Measurements from ENCODE around the gene TNNI3.

The TNNI3 gene

GRCh38 chr19:55146078-55146704, 11.3 kb downstream of the TNNI3 start:
- no peak for DNase-seq

DNA sequence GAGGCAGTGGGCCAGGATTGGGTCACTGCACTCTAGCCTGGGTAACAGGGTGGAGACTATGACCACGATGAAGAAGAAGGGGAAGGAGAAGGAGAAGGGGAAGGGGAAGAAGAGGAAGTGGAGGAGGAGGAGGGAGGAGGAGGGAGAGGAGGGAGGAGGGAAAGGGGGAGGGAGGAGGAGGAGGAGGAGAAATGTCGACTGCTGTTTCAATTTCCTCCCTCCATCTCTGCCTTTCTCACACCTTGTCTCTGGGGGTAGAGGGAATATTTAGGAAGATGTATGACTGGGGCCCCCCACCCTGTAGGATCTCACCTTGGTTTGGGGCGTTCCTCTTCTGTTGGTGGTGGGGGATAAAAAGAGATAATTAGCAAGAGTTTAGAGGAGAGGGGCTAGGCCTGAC, 12.3 kb downstream of the TNNI3 start:
- DNase-seq: no peak

DNA sequence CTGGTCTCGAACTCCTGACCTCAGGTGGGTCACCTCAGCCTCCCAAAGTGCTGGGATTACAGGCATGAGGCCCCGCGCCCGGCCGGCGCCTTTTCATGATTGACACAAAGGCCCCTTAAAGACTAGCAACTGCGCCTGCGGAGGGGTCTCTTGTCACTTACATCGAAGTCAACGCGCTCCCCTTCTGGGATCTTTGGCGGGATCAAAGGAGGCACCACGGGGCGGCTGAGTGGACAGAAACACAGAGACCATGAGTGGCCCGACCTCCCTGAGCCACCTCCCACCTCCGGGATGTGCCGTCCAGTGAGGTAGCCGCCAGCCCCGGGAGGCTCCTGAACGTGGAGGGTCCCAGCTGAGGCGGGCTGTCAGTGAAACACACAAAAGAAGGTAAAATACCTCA, 15.8 kb downstream of the TNNI3 start:
- DNase-seq: no peak

- DNase-seq: no peak
Observed at GRCh38 chr19:55137915-55138314, 19.6 kb downstream of the TNNI3 start.

DNA sequence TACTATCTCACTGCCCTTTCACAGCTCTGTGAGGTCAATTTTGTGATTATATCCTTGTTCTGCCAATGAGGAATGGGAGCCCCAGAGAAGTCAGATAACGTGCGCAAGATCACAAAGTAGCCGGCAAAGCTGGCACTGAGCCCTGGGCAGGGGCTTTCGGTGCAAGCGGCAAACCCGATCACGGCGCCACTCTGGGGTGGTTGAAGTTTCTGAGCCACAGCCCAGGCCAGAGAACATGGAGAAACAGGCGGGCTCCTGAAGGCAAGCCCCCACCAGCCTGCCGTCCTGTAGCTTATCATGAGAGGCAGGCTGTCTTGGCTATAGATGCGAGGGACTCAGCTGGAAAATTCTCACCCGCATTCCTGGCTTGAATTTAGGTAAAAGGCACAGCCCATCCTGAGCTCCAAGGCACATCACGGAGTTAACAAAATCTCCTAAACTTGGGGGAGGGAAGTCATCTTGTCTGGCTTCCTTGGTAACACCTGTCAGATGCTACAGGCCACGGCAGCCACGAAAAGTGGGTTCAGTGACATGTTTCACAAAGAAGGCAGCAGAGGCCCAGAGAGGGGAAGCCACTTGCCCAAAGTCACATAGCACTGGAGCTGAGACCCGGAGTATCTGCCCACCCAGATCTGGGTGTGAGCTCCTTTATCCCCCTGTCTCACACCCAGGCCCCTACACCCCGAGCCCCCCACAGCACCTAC, 21.0 kb downstream of the TNNI3 start:
- DNase-seq: no peak

DNA sequence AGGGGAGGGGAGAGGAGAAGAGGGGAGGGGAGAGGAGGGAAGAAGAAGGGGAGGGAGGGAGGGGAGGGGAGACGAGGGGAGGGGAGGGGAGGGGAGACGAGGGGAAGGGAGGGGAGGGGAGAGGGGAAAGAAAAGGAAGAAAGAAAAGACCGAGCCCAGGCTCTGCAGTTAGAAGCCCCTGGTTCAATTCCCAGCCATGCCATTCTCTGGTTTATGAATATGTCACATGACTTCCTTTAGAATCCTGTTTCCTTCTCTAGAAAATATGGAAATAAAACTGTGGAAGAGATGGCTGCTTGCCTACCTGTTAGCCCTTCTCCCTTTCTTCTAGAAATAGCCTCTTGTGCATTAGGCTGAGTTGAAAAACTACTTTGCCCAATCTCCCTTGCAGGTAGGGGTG, 22.8 kb downstream of the TNNI3 start:
- DNase-seq: no peak

GRCh38 chr19:55133639-55134444, 23.7 kb downstream of the TNNI3 start:
- DNase-seq: no peak

DNA sequence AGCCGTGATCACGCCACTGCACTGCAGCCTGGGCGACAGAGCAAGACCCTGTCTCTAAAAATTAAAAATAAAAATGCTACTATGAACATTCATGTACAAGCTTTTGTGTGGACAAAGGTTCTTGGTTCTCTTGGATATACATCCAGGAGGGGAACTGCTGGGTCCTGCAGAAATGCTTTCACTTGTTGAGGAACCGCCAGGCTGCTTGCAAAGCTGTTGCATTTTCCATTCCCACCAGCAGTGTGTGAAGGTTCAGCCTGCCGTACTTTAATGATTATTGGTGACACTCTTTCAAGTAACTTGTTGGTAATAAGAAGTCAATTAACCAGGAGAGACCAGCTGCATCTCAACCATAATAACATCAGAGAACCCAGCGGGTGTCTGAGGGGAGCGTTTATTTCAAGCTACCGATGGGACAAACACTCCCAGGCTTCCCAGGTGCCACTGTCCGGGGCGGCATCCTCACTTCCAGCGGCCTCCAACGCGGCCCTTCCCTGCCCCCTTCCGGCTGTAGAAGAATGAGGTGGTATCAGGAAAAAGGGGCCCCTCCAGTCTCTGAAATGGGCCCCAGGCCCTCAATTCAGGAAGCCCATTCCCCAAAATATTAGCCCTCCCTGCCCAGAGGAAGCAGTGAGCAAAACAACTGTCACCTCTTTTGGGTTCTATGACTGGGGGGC, 24.9 kb downstream of the TNNI3 start:
- no peak for DNase-seq

- DNase-seq: no peak
Observed at GRCh38 chr19:55131421-55131820, 26.1 kb downstream of the TNNI3 start.

GRCh38 chr19:55119053-55119452, 38.5 kb downstream of the TNNI3 start:
- DNase-seq: no peak

DNA sequence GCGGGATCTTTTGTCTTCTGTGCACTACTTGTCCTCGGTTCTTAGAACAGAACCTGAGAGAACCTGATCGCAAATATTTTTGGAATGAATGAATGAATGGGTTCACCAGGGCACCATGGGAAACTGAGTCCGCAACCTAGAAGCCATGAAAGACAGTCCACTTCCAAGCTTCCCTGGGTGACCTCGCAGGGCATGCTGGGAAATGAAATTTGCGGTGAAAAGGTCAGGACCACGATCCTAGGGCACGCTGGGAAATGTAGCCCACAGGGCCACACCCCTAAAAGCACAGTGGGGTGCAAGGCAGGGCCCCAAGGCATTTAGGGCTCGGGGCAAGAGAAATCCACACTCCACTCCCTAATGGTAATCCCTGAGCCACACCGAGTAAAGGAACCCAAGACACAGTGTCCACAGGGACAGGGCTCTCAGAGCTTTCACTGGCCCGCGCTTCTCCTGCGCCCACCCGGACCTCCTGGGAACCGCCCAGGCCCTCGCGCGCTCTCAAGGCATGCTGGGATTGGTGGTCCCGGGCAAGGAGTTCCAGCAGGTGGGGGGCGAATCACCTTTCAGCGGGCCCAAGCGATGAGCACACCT, 39.0 kb downstream of the TNNI3 start:
- DNase-seq: no peak

- DNase-seq: peak; percentile 97
Observed at GRCh38 chr19:55117663-55118391, 39.7 kb downstream of the TNNI3 start.

DNA sequence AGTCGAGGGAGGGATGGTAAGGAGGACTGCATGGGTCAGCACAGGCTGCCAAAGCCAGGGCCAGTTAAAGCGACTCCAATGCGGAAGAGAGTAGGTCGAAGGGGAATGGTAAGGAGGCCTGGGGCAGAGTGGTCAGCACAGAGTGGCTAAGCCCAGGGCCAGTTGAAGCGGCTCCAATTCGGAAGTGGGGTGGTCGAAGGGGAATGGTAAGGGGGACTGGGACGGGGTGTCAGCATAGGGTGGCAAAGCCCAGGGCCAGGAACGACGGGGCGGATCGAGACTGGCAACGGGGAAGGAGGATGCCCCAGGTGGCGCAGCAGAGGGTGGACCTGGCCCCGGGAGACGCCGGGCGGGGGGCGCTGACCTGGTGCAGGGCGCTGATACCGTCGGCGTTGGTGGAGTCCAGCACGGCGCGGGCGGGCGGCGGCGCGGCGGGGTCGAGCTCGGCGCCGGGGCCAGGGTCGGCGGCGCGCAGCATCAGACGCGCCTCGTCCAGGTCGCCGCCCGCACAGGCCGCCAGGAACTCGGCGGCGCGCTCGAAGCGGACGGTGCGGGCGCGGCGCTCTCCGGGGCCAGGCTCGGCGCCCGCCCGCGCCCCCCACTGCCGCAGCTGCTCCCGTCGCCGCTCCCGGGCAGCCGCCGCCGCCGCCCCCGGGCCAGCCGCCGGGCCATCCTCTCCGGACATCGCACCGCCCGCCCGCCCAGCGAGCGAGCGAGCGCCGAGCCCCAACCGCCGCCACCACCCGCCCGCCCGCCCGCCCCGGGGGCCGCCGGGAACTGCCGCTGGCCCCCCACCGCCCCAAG, 40.5 kb downstream of the TNNI3 start, which contains the start of gene PPP1R12C:
Gene PPP1R12C, minus strand, starts transcription at position 779 of the 804 bp plus-strand sequence. Its CDS starts 94 bp downstream, at position 685.
- DNase-seq: no peak

GRCh38 chr19:55116232-55116858, 41.2 kb downstream of the TNNI3 start:
- DNase-seq: peak; percentile 71

DNA sequence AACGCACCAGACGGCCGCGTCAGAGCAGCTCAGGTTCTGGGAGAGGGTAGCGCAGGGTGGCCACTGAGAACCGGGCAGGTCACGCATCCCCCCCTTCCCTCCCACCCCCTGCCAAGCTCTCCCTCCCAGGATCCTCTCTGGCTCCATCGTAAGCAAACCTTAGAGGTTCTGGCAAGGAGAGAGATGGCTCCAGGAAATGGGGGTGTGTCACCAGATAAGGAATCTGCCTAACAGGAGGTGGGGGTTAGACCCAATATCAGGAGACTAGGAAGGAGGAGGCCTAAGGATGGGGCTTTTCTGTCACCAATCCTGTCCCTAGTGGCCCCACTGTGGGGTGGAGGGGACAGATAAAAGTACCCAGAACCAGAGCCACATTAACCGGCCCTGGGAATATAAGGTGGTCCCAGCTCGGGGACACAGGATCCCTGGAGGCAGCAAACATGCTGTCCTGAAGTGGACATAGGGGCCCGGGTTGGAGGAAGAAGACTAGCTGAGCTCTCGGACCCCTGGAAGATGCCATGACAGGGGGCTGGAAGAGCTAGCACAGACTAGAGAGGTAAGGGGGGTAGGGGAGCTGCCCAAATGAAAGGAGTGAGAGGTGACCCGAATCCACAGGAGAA, 42.0 kb downstream of the TNNI3 start:
- no peak for DNase-seq

DNA sequence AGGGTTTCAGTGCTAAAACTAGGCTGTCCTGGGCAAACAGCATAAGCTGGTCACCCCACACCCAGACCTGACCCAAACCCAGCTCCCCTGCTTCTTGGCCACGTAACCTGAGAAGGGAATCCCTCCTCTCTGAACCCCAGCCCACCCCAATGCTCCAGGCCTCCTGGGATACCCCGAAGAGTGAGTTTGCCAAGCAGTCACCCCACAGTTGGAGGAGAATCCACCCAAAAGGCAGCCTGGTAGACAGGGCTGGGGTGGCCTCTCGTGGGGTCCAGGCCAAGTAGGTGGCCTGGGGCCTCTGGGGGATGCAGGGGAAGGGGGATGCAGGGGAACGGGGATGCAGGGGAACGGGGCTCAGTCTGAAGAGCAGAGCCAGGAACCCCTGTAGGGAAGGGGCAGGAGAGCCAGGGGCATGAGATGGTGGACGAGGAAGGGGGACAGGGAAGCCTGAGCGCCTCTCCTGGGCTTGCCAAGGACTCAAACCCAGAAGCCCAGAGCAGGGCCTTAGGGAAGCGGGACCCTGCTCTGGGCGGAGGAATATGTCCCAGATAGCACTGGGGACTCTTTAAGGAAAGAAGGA, 42.9 kb downstream of the TNNI3 start:
- no peak for DNase-seq

DNA sequence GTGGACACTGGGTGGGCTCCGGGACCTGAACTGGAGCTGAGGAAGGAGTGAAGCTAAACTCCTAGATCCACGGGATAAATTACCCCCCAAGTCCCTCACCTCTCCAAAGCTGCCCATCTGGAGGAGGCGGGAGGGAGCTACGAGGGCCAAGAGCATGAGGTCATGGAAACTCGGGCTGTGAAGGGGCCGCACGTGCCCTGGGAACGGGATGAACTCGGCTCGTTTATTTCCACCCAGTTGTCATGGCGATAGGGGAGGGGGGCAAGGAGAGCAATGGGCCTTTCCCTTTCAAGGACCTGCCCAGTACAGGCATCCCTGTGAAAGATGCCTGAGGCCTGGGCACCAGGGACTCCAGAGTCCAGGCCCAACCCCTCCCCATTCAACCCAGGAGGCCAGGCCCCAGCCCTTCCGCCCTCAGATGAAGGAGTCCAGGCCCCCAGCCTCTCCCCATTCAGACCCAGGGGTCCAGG, 43.9 kb downstream of the TNNI3 start:
- DNase-seq: peak; percentile 90

DNA sequence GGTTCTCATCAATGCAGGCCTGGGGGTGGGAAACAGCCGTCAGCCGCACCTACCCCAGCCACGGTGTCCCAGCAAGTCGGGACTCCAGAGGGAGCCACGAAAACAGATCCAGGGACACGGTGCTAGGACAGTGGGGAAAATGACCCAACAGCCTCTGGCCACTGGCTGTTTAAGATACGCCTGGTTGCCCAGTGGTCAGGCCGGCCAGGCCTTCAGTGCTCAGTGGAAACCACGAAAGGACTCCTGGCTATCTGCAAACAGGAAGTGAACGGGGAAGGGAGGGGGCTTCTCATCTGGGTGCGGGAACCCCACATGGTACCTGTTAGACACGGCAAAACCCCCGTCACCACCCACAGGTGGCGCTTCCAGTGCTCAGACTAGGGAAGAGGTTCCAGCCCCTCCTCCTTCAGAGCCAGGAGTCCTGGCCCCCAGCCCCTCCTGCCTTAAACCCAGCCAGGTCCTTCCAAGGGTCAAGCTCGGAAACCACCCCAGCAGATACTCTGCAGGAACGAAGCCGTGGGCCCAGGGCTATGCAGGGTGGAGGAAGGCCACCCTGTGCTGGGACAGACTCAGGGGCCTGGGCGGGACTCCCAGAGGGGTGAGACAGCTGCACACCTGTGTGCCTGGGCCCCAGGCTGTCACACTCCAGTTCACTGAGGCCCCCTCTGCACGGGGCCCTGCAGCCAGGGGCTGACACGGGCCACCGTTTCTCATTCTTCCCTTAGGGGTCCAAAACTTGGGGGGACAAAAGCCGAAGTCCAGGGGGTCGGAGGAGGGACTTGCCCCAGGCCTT, 44.6 kb downstream of the TNNI3 start:
- peak; percentile 52 for DNase-seq

DNA sequence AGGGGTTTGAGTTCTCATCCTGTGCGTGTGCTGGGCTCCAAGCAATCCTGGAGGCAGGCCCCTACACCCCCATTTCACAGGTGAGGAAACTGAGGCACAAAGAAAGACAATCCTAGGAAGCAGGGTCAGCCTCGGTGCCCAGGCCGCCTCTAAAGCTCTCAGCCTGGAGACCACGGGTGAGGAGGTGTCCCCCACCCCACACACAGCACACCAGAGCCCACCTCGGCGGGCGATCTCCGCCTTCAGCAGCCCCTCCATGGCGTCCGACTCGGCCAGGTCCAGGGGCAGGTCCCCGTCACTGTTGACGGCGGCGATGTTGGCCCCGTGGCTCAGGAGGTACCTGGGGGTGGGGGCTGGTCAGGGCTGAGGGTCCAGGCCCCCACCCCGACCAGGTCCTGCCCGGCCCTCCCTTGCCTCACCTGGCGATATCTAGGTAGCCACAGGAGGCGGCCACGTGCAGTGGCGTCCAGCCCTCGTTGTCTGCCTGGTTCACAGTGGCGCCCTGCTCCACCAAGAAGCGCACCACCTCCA, 45.2 kb downstream of the TNNI3 start:
- DNase-seq: no peak

All from right forelimb (tissue), 1 donor.